Jurkat, Clone E6-1 (cell line): Measurements from ENCODE around the gene BEX3.

ENCODE experiments used
- DNase-seq: peaks from one replicate; pipeline ENCODE4 v3.0.0-alpha.2; 2011; ENCODE audit warnings: low read depth, low spot score
- H3K4me3 ChIP-seq: 2 replicates; pipeline ENCODE4 v1.5.1; 2011; ENCODE audit warnings: mild to moderate bottlenecking, low read length, control low read depth, moderate library complexity

Gene BEX3

DNA sequence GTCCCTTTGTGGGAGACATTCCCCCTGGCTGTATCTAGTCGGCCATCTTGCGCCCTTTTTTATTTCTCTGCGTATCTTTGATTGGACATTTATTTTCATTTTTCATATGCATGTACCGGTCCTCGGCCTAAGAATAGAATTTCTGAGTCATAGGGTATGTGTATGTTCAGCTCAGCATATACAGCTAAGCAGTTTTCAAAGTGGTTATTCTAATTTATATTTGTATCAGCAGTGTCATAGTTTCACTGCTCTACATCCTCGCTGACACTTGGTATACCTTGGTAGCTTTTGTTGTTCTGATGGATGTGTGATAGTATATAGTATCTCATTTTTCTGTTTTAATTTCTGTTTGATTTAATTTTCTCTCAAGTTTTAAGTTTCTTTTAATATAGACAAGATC, 38.7 kb downstream of the BEX3 start:
- no peak overlapping the region for H3K4me3 ChIP-seq
- DNase-seq, result no peak

DNA sequence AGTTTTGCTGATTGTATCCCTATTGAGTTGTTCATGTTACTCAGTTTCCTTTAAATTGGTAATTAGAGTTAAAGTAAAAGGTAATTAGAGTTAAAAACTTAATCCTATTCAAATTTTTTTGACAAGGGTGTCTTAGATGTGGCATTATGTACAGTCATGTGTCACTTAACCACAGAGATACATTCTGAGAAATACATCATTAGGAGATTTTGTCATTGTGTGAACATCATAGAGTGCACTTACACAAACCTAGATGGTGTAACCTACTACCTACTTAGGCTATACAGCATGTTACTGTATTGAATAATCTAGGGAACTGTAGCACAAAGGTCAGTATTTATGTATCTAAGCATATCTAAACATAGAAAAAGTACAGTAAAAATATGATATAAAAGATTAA, 39.2 kb downstream of the BEX3 start:
- DNase-seq, result no peak
- no peak overlapping the region for H3K4me3 ChIP-seq

DNA sequence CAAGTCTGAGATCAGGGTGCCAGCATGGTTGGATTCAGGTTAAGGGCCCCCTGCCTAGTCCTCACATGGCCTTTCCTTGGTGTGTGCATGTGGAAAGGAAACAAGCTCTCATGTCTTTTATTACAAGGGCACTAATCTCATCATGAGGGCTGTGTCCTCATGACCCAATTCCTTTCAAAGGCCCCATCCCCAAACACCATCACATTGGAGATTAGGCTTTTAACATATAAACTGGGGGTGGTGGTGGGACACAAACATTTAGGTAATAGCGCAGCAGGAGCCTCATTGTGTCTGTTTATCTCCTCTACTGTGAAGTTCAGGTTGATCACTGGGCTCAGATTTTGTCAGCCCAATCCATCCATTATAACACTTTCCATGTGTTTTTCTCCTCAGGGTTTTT, 41.0 kb downstream of the BEX3 start:
- no peak overlapping the region for H3K4me3 ChIP-seq
- no peak for DNase-seq

DNA sequence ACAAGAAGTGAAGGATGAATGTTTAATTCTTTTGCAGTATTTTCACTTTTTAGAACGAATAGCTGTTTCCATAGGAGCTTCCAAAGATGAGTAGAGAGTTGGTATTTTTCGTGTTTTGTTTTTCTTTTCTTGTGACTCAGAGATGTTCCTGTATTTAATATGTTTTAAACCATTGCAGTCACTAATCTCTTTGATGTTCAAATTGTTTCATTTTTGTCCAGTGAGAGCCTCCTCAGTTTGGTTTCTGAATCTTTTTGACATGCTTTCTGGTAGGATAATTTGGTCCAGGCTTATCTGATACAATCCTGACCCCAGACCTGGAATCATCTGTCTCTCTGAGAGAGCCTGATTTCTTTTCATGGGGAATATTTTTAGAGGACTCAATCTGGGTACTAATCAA, 41.6 kb downstream of the BEX3 start:
- H3K4me3 ChIP-seq, result no peak overlapping the region
- DNase-seq, result no peak

DNA sequence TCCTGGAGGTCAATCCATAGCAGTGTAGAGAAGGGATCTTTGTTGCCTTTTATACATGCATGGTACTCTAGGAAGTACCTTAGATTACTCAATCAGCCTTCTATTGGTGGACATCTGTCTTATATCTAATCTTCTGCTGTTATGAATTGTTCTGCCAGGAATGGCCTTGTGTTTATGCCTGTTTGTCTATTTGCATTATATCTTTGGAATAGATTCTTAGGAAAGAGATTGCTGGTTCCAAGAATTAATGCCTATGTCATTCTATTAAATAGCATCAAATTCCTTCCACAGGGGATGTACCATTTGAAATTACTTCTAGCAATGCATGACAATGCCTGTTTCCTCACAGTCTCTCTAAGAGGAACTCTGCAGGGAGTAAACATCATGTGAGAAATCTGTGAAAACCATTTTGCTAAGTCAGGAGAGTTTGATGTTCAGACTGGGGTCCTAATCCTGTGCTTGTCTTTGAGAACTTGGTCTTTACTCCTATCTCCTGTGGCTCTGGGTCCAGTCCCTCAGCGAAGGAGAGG, 42.5 kb downstream of the BEX3 start:
- DNase-seq, result no peak
- no peak overlapping the region for H3K4me3 ChIP-seq

DNA sequence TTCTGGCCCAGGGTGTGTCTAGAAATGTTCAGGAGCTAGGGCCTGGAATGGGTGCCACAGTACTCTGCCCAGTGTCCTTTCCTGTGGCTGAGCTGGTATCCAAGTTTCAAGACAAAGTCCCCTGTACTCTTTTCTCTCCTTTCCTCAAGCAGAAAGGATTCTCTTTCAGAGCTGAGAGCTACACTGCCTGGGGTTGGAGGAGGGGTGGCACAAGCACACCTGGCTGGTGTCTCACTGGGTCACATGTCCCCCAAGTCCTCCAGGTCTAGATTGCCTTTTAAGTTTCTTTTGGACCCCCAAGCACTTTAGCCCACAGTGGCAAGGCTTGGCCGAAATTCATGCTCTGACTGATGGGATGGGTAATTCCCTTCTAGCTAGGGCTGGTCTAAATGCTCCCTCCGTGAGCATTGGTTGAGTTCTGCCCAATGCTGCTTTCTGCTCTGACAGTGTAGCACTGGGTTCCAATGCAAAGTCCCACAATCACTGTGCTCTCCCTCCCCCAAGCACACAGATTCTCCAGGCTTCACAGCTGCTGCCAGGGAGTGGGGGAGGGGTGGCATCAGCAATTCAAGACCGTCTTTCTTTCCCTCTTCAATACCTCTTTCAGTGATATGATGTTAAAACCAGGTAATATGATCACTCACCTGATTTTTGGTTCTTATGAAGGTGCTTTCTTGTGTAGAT, 47.8 kb downstream of the BEX3 start:
- DNase-seq, result no peak
- H3K4me3 ChIP-seq, result no peak overlapping the region
